Mesenchymal stem cell (in vitro differentiated cells and primary cell): ENCODE data around the gene ZFP64.

Experiments
- DNase-seq: peaks from one replicate; pipeline ENCODE4 v3.0.0-alpha.2; 2013
- H2AFZ ChIP-seq: one replicate; pipeline ENCODE4 v1.6.1; 2013; ENCODE audit warnings: low read depth, mild to moderate bottlenecking, control low read depth, inconsistent platforms, low read length, moderate library complexity
- H2AK5ac ChIP-seq: 2 replicates; pipeline ENCODE4 v1.6.1; 2013; ENCODE audit warnings: low read length, moderate library complexity, mild to moderate bottlenecking, inconsistent platforms; ENCODE audit not compliant: severe bottlenecking
- H2BK120ac ChIP-seq: one replicate; pipeline ENCODE4 v1.6.1; 2013; ENCODE audit warnings: low read depth, mild to moderate bottlenecking, inconsistent platforms, low read length, moderate library complexity
- H2BK12ac ChIP-seq, 2 experiments: one replicate each; pipeline ENCODE4 v1.6.1; 2013; ENCODE audit warnings: inconsistent platforms in 2 of 2, low read length in 2 of 2, mild to moderate bottlenecking in 2 of 2, moderate library complexity in 2 of 2, control low read depth in 1 of 2
- H2BK15ac ChIP-seq: one replicate; pipeline ENCODE4 v1.6.1; 2013; ENCODE audit warnings: mild to moderate bottlenecking, low read depth, inconsistent platforms; ENCODE audit not compliant: poor library complexity, severe bottlenecking
- H2BK5ac ChIP-seq: 2 replicates; pipeline ENCODE4 v1.6.1; 2013; ENCODE audit warnings: low read depth, mild to moderate bottlenecking, low read length, control low read depth, inconsistent platforms; ENCODE audit not compliant: poor library complexity, severe bottlenecking
- H3K14ac ChIP-seq, 2 experiments: one replicate each; pipeline ENCODE4 v1.6.1; 2013; ENCODE audit warnings: inconsistent platforms in 2 of 2, low read length in 2 of 2, control low read depth in 1 of 2, mild to moderate bottlenecking in 1 of 2, moderate library complexity in 1 of 2
- H3K18ac ChIP-seq, 2 experiments: one replicate each; pipeline ENCODE4 v1.6.1; 2013; ENCODE audit warnings: inconsistent platforms in 2 of 2, low read length in 2 of 2, control low read depth in 1 of 2, low read depth in 1 of 2, mild to moderate bottlenecking in 1 of 2
- H3K23ac ChIP-seq, 2 experiments: one replicate each; pipeline ENCODE4 v1.6.1; 2013; ENCODE audit warnings: inconsistent platforms in 2 of 2, low read length in 2 of 2, mild to moderate bottlenecking in 2 of 2, moderate library complexity in 2 of 2, control low read depth in 1 of 2
- H3K27ac ChIP-seq: 2 replicates; pipeline ENCODE4 v1.5.1; 2013; ENCODE audit warnings: mild to moderate bottlenecking, moderate library complexity, low read length, control low read depth, inconsistent platforms; ENCODE audit not compliant: poor library complexity, severe bottlenecking
- H3K27me3 ChIP-seq, 2 experiments: 2 replicates each; pipeline versions ENCODE4 v1.6.1 to v1.7.0; 2013; ENCODE audit warnings: low read length in 2 of 2, mild to moderate bottlenecking in 2 of 2, moderate library complexity in 2 of 2, control low read depth in 1 of 2, inconsistent platforms in 1 of 2; ENCODE audit not compliant: control insufficient read depth in 1 of 2, insufficient read depth in 1 of 2
- H3K36me3 ChIP-seq, 2 experiments: 2 replicates each; pipeline versions ENCODE4 v1.6.1 to v1.7.0; 2013; ENCODE audit warnings: low read length in 2 of 2, control low read depth in 1 of 2, inconsistent platforms in 1 of 2, low read depth in 1 of 2, mild to moderate bottlenecking in 1 of 2; ENCODE audit not compliant: insufficient read depth in 2 of 2, control insufficient read depth in 1 of 2
- H3K4ac ChIP-seq, 2 experiments: one replicate each; pipeline ENCODE4 v1.6.1; 2013; ENCODE audit warnings: inconsistent platforms in 2 of 2, low read length in 2 of 2, mild to moderate bottlenecking in 2 of 2, moderate library complexity in 2 of 2, control low read depth in 1 of 2, low read depth in 1 of 2
- H3K4me1 ChIP-seq: 2 replicates; pipeline ENCODE4 v1.6.1; 2013; ENCODE audit warnings: low read depth, low read length, control low read depth; ENCODE audit not compliant: control insufficient read depth, insufficient read depth
- H3K4me2 ChIP-seq: 2 replicates; pipeline ENCODE4 v1.6.1; 2013; ENCODE audit warnings: low read length, mild to moderate bottlenecking, inconsistent platforms; ENCODE audit not compliant: poor library complexity, severe bottlenecking
- H3K4me3 ChIP-seq, 2 experiments: 2 replicates each; pipeline versions ENCODE4 v1.5.1 to v1.7.0; 2013; ENCODE audit warnings: low read length in 2 of 2, mild to moderate bottlenecking in 2 of 2, control low read depth in 1 of 2, low read depth in 1 of 2; ENCODE audit not compliant: insufficient read depth in 1 of 2
- H3K79me1 ChIP-seq: replicated peaks from 2 replicates; pipeline ENCODE4 v1.6.1; 2013; ENCODE audit warnings: mild to moderate bottlenecking, control low read depth, low read length, inconsistent platforms; ENCODE audit not compliant: poor library complexity, severe bottlenecking
- H3K9ac ChIP-seq: 2 replicates; pipeline ENCODE4 v1.7.0; 2013; ENCODE audit warnings: mild to moderate bottlenecking, low read length, moderate library complexity
- H3K9me3 ChIP-seq: 2 replicates; pipeline ENCODE4 v1.7.0; 2013; ENCODE audit warnings: mild to moderate bottlenecking, low read length; ENCODE audit not compliant: control insufficient read depth
- H4K8ac ChIP-seq: one replicate; pipeline ENCODE4 v1.6.1; 2013; ENCODE audit warnings: inconsistent platforms, mild to moderate bottlenecking, low read length, moderate library complexity
- H4K91ac ChIP-seq: one replicate; pipeline ENCODE4 v1.6.1; 2013; ENCODE audit warnings: mild to moderate bottlenecking, low read length, inconsistent platforms
- WGBS: methylation state at CpG from one replicate; pipeline ENCODE4 v1.1.7; 2013; ENCODE audit warnings: mixed read lengths; 5-methylcytosine and 5-hydroxymethylcytosine counted together

Gene ZFP64

GRCh38 chr20:52168116-52168515 lies 23.5 kb downstream of the ZFP64 start:
- Histone ChIP-seq H3K9me3 (no peaks in the 10 kb centered on the region), H2BK15ac (no peak overlapping the region), H3K18ac (no peak overlapping the region), H2AK5ac (no peak overlapping the region), H4K8ac (no peak overlapping the region), H3K79me1 (peaks cover 28% of the 10 kb centered on the region), H4K91ac (no peak overlapping the region), H3K4me3 (no peak overlapping the region), H3K14ac (no peak overlapping the region), H3K4me1 (peaks cover 2% of the 10 kb centered on the region), H2BK120ac (no peak overlapping the region), H2BK5ac (no peak overlapping the region), H2AFZ (no peak overlapping the region), H3K23ac (no peak overlapping the region), H3K27ac (no peak overlapping the region), H3K27me3 (no peaks in the 10 kb centered on the region), H3K9ac (no peak overlapping the region), H3K4ac (no peak overlapping the region), H3K36me3 (peaks cover 19 to 62% of the 10 kb centered on the region in 2 experiments), H3K4me2 (no peak overlapping the region), H2BK12ac (no peak overlapping the region)
- DNase-seq = no peak
- 94% methylated on average over 1 of the region's 1 CpG for WGBS

GRCh38 chr20:52167232-52167840 lies 24.2 kb downstream of the ZFP64 start:
- Histone ChIP-seq H2BK15ac (no peak overlapping the region), H3K9ac (no peak overlapping the region), H3K27me3 (no peaks in the 10 kb centered on the region), H3K4me2 (no peak overlapping the region), H4K8ac (no peak overlapping the region), H3K23ac (no peak overlapping the region), H3K27ac (no peak overlapping the region), H2AFZ (no peak overlapping the region), H3K4me3 (no peak overlapping the region), H3K18ac (no peak overlapping the region), H2BK12ac (no peak overlapping the region), H3K79me1 (peaks cover 24% of the 10 kb centered on the region), H3K9me3 (no peaks in the 10 kb centered on the region), H2AK5ac (no peak overlapping the region), H3K36me3 (peaks cover 15 to 62% of the 10 kb centered on the region in 2 experiments), H3K4me1 (peaks cover 2% of the 10 kb centered on the region), H2BK120ac (no peak overlapping the region), H2BK5ac (no peak overlapping the region), H3K4ac (no peak overlapping the region), H4K91ac (no peak overlapping the region), H3K14ac (no peak overlapping the region)
- WGBS = 95% methylated on average over 1 of the region's 4 CpGs
- no peak for DNase-seq

- 100% methylated on average over 1 of the region's 1 CpG for WGBS
- H3K4ac ChIP-seq = no peak overlapping the region
- H2AFZ ChIP-seq = no peak overlapping the region
- no peak overlapping the region for H3K14ac ChIP-seq
- no peak overlapping the region for H3K23ac ChIP-seq
- H3K27ac ChIP-seq = no peak overlapping the region
- no peak overlapping the region for H3K4me2 ChIP-seq
- peaks cover 9 to 63% of the 10 kb centered on the region in 2 experiments for H3K36me3 ChIP-seq
- no peak overlapping the region for H4K8ac ChIP-seq
- H3K9ac ChIP-seq = no peak overlapping the region
- peaks cover 19% of the 10 kb centered on the region for H3K79me1 ChIP-seq
- no peak overlapping the region for H2BK15ac ChIP-seq
- H4K91ac ChIP-seq = no peak overlapping the region
- no peak overlapping the region for H2BK5ac ChIP-seq
- no peak overlapping the region for H3K18ac ChIP-seq
- no peak overlapping the region for H2BK12ac ChIP-seq
- no peaks in the 10 kb centered on the region for H3K9me3 ChIP-seq
- H3K4me3 ChIP-seq = no peak overlapping the region
- no peaks in the 10 kb centered on the region for H3K4me1 ChIP-seq
- H2AK5ac ChIP-seq = no peak overlapping the region
- DNase-seq = no peak
- H3K27me3 ChIP-seq = no peaks in the 10 kb centered on the region
- no peak overlapping the region for H2BK120ac ChIP-seq
These were observed 25.4 kb downstream of the ZFP64 start for GRCh38 chr20:52166150-52166549.

GRCh38 chr20:52160621-52161204 lies 30.9 kb downstream of the ZFP64 start:
- Histone ChIP-seq H4K8ac (no peak overlapping the region), H2AFZ (no peak overlapping the region), H3K36me3 (peaks cover 27 to 82% of the 10 kb centered on the region in 2 experiments), H3K27ac (no peak overlapping the region), H2BK5ac (no peak overlapping the region), H2AK5ac (no peak overlapping the region), H3K23ac (no peak overlapping the region), H3K4ac (no peak overlapping the region), H3K4me1 (no peaks in the 10 kb centered on the region), H3K4me3 (no peak overlapping the region), H3K27me3 (no peaks in the 10 kb centered on the region), H3K9ac (no peak overlapping the region), H2BK15ac (no peak overlapping the region), H3K79me1 (peaks cover 4% of the 10 kb centered on the region), H4K91ac (no peak overlapping the region), H2BK120ac (no peak overlapping the region), H3K18ac (no peak overlapping the region), H3K4me2 (no peak overlapping the region), H3K14ac (no peak overlapping the region), H3K9me3 (peaks cover 18% of the 10 kb centered on the region), H2BK12ac (no peak overlapping the region)
- DNase-seq = no peak
- 94% methylated on average over 7 of the region's 9 CpGs for WGBS
